GM10266 (cell line): ENCODE data around the gene MAD1L1.
A peak's percentile ranks its signal among the peaks of the same experiment; 100 is the strongest.
"Not testable (repeated sequence)": the region's sequence is repeated elsewhere in the genome, so short reads cannot be mapped to it uniquely, and the experiment has no call there.

Experiments used
- DNase-seq: peaks from one replicate; pipeline ENCODE4 v3.0.0; 2012; ENCODE audit errors: extremely low spot score
- CTCF ChIP-seq: IDR thresholded peaks from 2 replicates; pipeline ENCODE4 v1.5.1; 2012; ENCODE audit warnings: mild to moderate bottlenecking, low read depth; ENCODE audit not compliant: control insufficient read depth, insufficient read depth; ENCODE audit errors: missing control alignments

Gene MAD1L1

DNA sequence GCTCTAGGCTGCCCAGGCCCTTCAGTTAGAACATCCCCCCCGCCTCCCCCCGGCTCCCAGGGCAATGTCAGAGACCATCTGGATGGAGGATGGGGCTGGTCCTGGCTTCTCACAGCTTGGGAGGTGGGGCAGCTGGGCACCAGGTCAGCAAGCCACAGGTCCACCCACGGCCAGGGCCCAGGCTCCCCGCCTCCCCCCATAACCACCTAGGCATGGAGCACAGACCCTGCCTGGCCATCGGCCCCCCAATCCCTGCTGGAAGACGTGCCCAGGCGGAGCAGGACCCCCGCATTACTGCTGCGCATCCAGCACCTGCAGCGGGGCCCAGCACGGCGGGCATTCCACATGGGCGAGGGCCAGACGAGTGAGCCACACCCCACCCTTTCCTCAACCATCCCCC is 393.0 kb downstream of the MAD1L1 start:
- TF ChIP-seq CTCF: no peak

DNA sequence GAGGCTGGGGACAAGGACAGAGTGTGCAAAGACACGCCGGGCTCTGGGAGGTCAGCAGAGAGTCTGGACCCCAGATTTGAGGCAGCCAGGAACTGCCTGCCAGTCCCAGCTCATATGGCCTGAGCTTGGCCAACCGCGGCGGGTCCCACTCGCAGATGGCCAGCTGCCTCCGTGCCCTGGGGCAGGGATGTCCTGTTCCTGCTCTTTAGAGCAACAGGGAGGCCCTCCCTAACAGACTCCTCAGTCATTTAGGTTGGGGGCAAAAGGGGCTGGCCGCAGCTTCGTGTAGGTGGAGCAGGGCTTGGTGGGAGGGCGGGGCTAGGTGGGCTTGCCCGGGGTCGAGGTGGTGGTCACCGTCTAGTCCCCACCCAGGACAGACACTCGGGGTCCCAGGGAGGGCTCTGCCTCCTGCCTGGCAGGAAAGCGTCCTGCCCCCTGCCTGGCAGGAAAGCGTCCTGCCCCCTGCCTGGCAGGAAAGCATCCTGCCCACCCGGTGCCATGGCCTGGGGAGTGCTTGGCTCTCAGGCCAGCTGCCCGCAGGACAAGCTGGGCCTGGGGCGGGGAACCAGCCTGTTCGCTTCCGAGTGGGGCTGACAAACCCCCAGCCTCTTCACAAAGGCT is 393.7 kb downstream of the MAD1L1 start:
- DNase-seq: not testable (repeated sequence)

More for the DNA sequence above, 393.0 kb downstream of the MAD1L1 start:
- no peak for DNase-seq

DNA sequence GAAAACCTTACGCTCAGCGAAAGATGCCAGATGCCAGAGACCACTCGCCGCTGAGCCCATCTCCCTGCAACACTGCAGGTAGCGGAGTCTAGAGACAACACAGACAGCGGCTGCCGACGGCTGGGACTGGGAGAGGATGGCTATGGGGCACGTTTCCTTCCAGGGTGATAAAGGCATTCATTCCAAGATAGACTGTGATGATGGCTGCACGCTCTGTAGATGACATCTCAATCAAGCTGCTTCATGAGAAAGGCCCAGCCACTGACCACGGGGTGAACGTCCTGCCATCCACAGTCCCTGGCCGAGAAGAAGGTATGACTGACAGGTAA is 394.2 kb downstream of the MAD1L1 start:
- not testable (repeated sequence) for DNase-seq

DNA sequence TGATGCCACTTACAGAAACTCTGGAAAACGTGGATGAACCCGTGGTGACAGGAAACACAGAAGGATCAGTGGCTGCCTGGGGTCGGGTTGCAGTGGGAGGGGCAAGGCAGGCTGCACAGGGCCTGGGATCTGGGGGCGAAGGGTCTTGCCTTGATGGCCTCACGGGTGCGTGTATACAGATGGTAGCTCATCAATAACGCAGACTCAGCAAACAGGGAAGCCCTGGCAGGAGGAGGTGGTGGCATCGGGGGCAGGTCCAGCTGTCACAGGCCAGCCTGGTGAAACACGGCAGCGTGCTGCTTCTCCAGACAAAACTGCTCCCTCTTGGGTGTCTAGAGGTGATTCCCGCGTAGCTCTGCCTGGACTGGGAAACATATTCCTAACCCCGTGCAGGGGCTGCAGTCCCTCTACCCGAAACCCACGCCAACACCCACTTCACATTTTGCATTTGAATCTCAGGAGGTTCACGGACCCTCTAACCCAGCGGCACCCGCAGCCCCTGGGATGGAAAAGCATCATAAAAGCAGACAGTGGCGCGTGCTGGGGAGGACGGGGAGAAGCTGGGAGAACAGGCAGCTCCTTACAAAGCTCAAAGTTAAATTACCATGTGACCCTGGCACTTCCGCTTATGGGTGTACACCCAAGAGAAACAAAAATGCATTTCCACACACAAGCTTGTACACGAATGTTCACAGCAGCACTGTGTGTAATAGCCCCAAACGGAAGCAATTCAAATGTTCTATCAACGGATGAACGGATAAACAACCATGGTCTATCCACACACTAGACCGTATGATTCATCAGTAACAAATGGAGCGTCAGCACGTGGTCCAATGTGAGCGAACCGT is 394.8 kb downstream of the MAD1L1 start:
- DNase-seq: not testable (repeated sequence)

DNA sequence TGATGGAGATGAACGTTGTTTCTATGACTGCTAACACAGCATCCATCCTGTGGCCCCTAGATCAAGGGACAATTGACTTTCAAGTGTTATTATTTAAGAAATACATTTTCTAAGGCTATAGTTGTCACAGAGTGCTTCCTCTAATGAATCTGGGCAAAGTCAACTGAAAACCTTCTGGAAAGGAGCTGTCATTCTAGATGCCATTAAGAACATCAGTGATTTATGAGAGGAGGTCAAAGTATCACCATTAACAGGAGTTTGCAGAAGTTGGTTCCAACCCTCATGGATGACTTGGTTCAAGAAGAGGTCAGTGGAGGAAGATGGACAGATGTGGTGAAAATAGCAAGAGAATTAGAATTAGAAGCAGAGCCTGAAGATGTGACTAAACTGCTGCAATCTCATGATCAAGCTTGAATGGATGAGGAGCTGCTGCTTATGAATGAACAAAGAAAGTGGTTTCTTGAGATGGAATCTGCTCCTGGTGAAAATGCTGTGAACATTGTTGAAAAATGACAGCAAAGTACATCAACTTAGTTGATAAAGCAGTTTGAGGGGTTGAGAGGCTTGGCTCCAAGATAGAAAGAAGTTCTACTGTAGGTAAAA is 400.7 kb downstream of the MAD1L1 start:
- not testable (repeated sequence) for DNase-seq

GRCh38 chr7:1831471-1831870 is 401.3 kb downstream of the MAD1L1 start:
- DNase-seq: not testable (repeated sequence)

DNA sequence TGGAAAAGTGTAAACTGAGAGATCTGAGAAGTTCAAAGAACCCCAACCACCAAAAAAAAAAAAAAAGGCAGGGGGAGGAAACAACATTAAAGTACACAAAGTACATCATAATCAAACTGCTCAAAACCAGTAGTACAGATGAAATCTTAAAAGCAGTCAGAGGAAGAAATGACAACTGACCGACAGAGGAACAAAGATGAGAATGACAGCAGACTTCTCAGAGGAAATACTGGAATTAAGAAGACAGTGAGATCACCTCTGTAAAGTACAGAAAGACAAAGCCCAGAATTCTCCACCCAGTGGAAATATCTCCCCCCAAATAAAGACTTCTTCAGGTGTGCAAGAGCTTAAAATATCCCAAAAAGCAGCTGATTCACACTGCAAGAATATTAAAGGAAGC is 403.1 kb downstream of the MAD1L1 start:
- not testable (repeated sequence) for DNase-seq

- no peak for DNase-seq
- TF ChIP-seq CTCF: no peak
Measured at GRCh38 chr7:1829111-1829510, 403.6 kb downstream of the MAD1L1 start.

DNA sequence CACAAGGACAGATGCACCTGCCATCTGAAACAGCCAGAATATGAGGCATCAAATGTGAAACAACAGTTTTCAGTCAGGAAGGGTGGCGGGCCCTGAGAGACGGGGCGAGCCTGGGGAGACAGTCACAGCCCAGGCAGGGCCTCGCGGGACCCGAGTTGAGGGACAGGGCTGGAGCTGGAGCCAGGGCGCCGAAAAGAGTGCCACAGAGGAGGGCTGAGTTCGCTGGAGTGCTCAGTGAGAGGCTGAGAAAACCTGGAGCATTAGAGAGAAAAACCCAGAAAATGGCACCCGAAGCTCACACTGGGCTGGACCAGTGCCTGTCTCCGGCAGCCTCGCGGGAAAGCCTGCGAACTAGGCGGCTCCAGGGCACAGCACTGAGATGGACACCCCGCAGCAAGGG is 404.6 kb downstream of the MAD1L1 start:
- not testable (repeated sequence) for DNase-seq

- peak; percentile 12 for DNase-seq
Measured at GRCh38 chr7:1827521-1827981, 405.2 kb downstream of the MAD1L1 start.

GRCh38 chr7:1826931-1827330 is 405.8 kb downstream of the MAD1L1 start:
- DNase-seq: not testable (repeated sequence)

DNA sequence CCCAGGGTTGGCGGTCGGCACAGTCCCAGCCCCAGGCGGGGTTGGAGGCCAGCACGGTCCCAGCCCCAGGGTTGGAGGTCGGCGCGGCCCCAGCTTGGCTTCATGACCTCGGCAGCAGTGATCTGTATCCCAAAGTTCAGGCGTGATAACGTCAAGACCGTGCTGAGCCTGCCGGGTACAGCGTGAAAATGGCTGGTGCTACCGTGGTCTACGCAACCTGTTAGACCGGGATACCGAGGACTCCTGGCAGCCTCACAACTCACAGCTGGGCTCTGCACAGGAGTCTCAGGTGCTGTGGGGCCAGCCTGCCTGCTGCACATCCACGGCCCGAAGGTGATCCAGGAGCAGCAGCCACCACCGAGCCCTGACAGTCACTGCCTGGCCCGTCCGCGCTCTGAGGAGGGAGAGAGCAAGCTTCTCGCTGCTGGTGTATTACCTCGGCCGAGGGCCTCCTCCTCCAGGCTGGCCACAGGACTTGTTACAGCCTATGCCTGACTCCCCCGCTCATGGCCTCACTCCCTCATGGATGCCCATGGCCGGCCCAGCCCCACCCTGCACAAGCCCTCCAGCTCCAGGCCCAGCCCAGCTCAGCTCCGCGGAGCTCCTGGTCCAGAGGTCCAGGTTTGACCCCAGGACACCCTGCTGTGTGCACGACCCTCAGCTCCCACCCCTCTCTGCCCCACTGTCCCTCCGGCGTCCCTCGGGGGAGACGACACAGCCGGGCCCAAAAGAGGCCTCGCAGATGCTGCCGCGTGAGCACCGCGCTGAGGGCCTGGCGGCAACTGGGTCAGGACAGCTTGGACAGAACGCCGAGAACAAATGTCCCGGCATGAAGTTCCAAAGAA is 406.6 kb downstream of the MAD1L1 start:
- no peak for TF ChIP-seq CTCF
- no peak for DNase-seq

DNA sequence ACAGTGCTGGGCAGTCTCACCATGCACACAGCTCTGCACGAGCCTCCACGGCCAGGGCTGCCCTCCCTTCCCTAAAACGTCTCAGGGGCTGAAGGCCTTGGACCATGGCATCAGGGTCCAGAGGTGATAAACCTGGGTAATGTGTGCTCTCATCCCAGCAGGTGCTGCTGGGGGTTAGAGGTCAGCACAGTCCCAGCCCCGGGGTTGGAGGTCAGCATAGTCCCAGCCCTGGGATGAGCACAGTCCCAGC is 407.2 kb downstream of the MAD1L1 start:
- not testable (repeated sequence) for DNase-seq

- not testable (repeated sequence) for DNase-seq
Measured at GRCh38 chr7:1824882-1825646, 407.7 kb downstream of the MAD1L1 start.

GRCh38 chr7:1824151-1824881 is 408.4 kb downstream of the MAD1L1 start:
- DNase-seq: not testable (repeated sequence)
